H1 (cell line): ENCODE results near the gene KLHL29. TPM values are rescaled to one million over a fixed set of nuclear protein-coding genes. Genes with fewer than 3 reads are reported as not detected.
A peak's percentile ranks its signal among the peaks of the same experiment; 100 is the strongest.

Source experiments
- CTCF ChIA-PET: fragments of 300-600 bp; sonication (Branson Sonifier 250); formaldehyde crosslinking; loops from one replicate; lab custom pipeline; 2021; ENCODE audit not compliant: partially characterized antibody; lab: Charles Lee
- POLR2A ChIA-PET: fragments of 300-600 bp; sonication (Branson Sonifier 250); formaldehyde crosslinking; loops from one replicate; lab custom pipeline; 2021; ENCODE audit warnings: inconsistent platforms; ENCODE audit not compliant: partially characterized antibody; lab: Charles Lee
- DNase-seq, 2 experiments: peaks; one replicate each; pipeline versions ENCODE4 v3.0.0 to v3.0.0-alpha.2; 2010 to 2022; ENCODE audit warnings: low spot score in 2 of 2, low read depth in 1 of 2, mixed read lengths in 1 of 2
- FAIRE-seq: peaks from 2 replicates; lab custom pipeline; 2011; peaks lifted over from hg19 to GRCh38; lab: Jason Lieb, UNC
- H2AFZ ChIP-seq: 2 replicates; pipeline ENCODE4 v1.8.1; 2012; ENCODE audit warnings: low read length, inconsistent platforms
- H2AK5ac ChIP-seq: 2 replicates; pipeline ENCODE4 v1.6.1; 2013; ENCODE audit warnings: low read depth, low read length
- H2BK120ac ChIP-seq: replicated peaks from 2 replicates; pipeline ENCODE3; 2013; ENCODE audit warnings: low read depth, low read length, inconsistent platforms
- H2BK12ac ChIP-seq: 2 replicates; pipeline ENCODE4 v1.6.1; 2013; ENCODE audit warnings: low read depth, low read length
- H2BK15ac ChIP-seq: 2 replicates; pipeline ENCODE4 v1.6.1; 2013; ENCODE audit warnings: low read length
- H2BK20ac ChIP-seq: 2 replicates; pipeline ENCODE4 v1.6.1; 2013; ENCODE audit warnings: low read length
- H2BK5ac ChIP-seq: 2 replicates; pipeline ENCODE4 v1.6.1; 2013; ENCODE audit warnings: low read depth, low read length
- H3K14ac ChIP-seq: 2 replicates; pipeline ENCODE4 v1.6.1; 2013; ENCODE audit warnings: inconsistent platforms; ENCODE audit not compliant: insufficient read length
- H3K18ac ChIP-seq: 2 replicates; pipeline ENCODE4 v1.6.1; 2013; ENCODE audit warnings: low read length; ENCODE audit errors: extremely low read depth
- H3K23ac ChIP-seq: 2 replicates; pipeline ENCODE4 v1.6.1; 2013; ENCODE audit warnings: inconsistent platforms; ENCODE audit not compliant: insufficient read length
- H3K23me2 ChIP-seq: 2 replicates; pipeline ENCODE4 v1.6.1; 2013; ENCODE audit warnings: low read depth, low read length
- H3K27ac ChIP-seq: 2 replicates; pipeline ENCODE4 v1.6.1; 2011; ENCODE audit warnings: low read depth, low read length, inconsistent platforms
- H3K27me3 ChIP-seq, 4 experiments: replicated peaks in 1 of 4; 1 replicate in 1 of 4; 2 replicates in 3 of 4; pipeline versions ENCODE4 v1.6.1 to v1.8.1; 2011 to 2013; ENCODE audit warnings: low read length in 3 of 4, mild to moderate bottlenecking in 3 of 4, inconsistent platforms in 2 of 4, mixed read lengths in 2 of 4, moderate library complexity in 1 of 4; ENCODE audit not compliant: control insufficient read depth in 3 of 4, insufficient read depth in 3 of 4; ENCODE audit errors: extremely low read depth in 1 of 4
- H3K36me3 ChIP-seq, 4 experiments: 2 replicates each; pipeline versions ENCODE4 v1.6.1 to v1.8.1; 2011 to 2013; ENCODE audit warnings: mild to moderate bottlenecking in 4 of 4, low read length in 3 of 4, moderate library complexity in 2 of 4, control low read depth in 1 of 4, inconsistent platforms in 1 of 4; ENCODE audit not compliant: insufficient read depth in 4 of 4, control insufficient read depth in 2 of 4
- H3K4ac ChIP-seq: replicated peaks from 2 replicates; pipeline ENCODE3; 2013; ENCODE audit warnings: low read length, low read depth, mixed read lengths, inconsistent platforms; ENCODE audit not compliant: insufficient read length
- H3K4me1 ChIP-seq, 4 experiments: replicated peaks in 1 of 4; 1 replicate in 1 of 4; 2 replicates in 3 of 4; pipeline versions ENCODE4 v1.6.1 to v1.8.1; 2011 to 2013; ENCODE audit warnings: low read length in 3 of 4, inconsistent platforms in 2 of 4, mixed read lengths in 1 of 4; ENCODE audit not compliant: insufficient read depth in 4 of 4, control insufficient read depth in 3 of 4
- H3K4me2 ChIP-seq, 2 experiments: 2 replicates each; pipeline versions ENCODE4 v1.6.1 to v1.8.1; 2011 to 2013; ENCODE audit warnings: low read depth in 2 of 2, low read length in 2 of 2, control low read depth in 1 of 2, inconsistent platforms in 1 of 2, mild to moderate bottlenecking in 1 of 2; ENCODE audit not compliant: insufficient read depth in 1 of 2
- H3K4me3 ChIP-seq, 4 experiments: fragments of 200-600, 300-600 bp in 1 of 4; sonication (generic), shearing (Covaris generic), sonication (Bioruptor Twin) in 1 of 4; 2 replicates each; pipeline versions ENCODE4 v1.5.1 to v1.8.1; 2011 to 2016; ENCODE audit warnings: low read length in 4 of 4, low read depth in 3 of 4, control low read depth in 2 of 4, inconsistent platforms in 2 of 4, mild to moderate bottlenecking in 2 of 4, mixed read lengths in 1 of 4, moderate library complexity in 1 of 4; ENCODE audit not compliant: insufficient read depth in 2 of 4; ENCODE audit errors: extremely low read depth in 1 of 4
- H3K56ac ChIP-seq: replicated peaks from 2 replicates; pipeline ENCODE3; 2013; ENCODE audit warnings: low read depth, mild to moderate bottlenecking, mixed read lengths, low read length, inconsistent platforms; ENCODE audit not compliant: insufficient read length
- H3K79me1 ChIP-seq: 2 replicates; pipeline ENCODE4 v1.6.1; 2013; ENCODE audit warnings: low read depth, low read length, control low read depth
- H3K79me2 ChIP-seq, 2 experiments: 2 replicates each; pipeline versions ENCODE4 v1.6.1 to v1.8.1; 2012 to 2013; ENCODE audit warnings: low read length in 2 of 2, mild to moderate bottlenecking in 2 of 2, inconsistent platforms in 1 of 2; ENCODE audit not compliant: insufficient read depth in 2 of 2, control insufficient read depth in 1 of 2
- H3K9ac ChIP-seq, 4 experiments: replicated peaks in 1 of 4; 1 replicate in 1 of 4; 2 replicates in 3 of 4; pipeline versions ENCODE4 v1.6.1 to v1.8.1; 2011 to 2013; ENCODE audit warnings: low read depth in 3 of 4, low read length in 3 of 4, control low read depth in 2 of 4, mild to moderate bottlenecking in 2 of 4, moderate library complexity in 2 of 4, inconsistent platforms in 1 of 4; ENCODE audit errors: extremely low read depth in 1 of 4
- H3K9me3 ChIP-seq, 2 experiments: 2 replicates each; pipeline versions ENCODE4 v1.6.1 to v1.8.1; 2012 to 2013; ENCODE audit warnings: mild to moderate bottlenecking in 2 of 2, moderate library complexity in 2 of 2, control low read depth in 1 of 2, inconsistent platforms in 1 of 2, low read depth in 1 of 2, low read length in 1 of 2, mixed read lengths in 1 of 2; ENCODE audit not compliant: insufficient read depth in 2 of 2
- H4K20me1 ChIP-seq, 2 experiments: replicated peaks in 1 of 2; 2 replicates each; pipeline versions ENCODE3 to v1.8.1; 2011 to 2013; ENCODE audit warnings: inconsistent platforms in 2 of 2, low read length in 2 of 2, mild to moderate bottlenecking in 1 of 2; ENCODE audit not compliant: insufficient read depth in 2 of 2, control insufficient read depth in 1 of 2
- H4K5ac ChIP-seq: 2 replicates; pipeline ENCODE4 v1.6.1; 2013; ENCODE audit warnings: low read length, low read depth, mixed read lengths, inconsistent platforms; ENCODE audit not compliant: insufficient read length
- H4K8ac ChIP-seq: 2 replicates; pipeline ENCODE4 v1.8.0; 2013; ENCODE audit warnings: mild to moderate bottlenecking, moderate library complexity, low read length, inconsistent platforms; ENCODE audit not compliant: insufficient read depth; ENCODE audit errors: extremely low read depth
- H4K91ac ChIP-seq: replicated peaks from 2 replicates; pipeline ENCODE3; 2013; ENCODE audit warnings: low read length, mixed read lengths, inconsistent platforms; ENCODE audit not compliant: insufficient read length
- BACH1 ChIP-seq: IDR thresholded peaks from 2 replicates; pipeline ENCODE4 v1.6.1; 2012; ENCODE audit warnings: low read length, improper control_type of control experiment
- CEBPB ChIP-seq: IDR thresholded peaks from 2 replicates; pipeline ENCODE4 v1.6.1; 2012; ENCODE audit warnings: low read depth, low read length
- CTCF ChIP-seq, 3 experiments: IDR thresholded peaks; 1 replicate in 2 of 3; 2 replicates in 1 of 3; pipeline versions ENCODE4 v1.5.1 to v1.6.1; 2011; ENCODE audit warnings: low read length in 3 of 3, mild to moderate bottlenecking in 3 of 3, inconsistent platforms in 2 of 3, low read depth in 1 of 3, moderate library complexity in 1 of 3; ENCODE audit not compliant: insufficient read depth in 1 of 3; ENCODE audit errors: control extremely low read depth in 1 of 3
- E2F6 ChIP-seq: IDR thresholded peaks from 2 replicates; pipeline ENCODE4 v1.6.1; 2012; ENCODE audit warnings: inconsistent platforms
- MAFK ChIP-seq: IDR thresholded peaks from 2 replicates; pipeline ENCODE4 v1.6.1; 2012; ENCODE audit warnings: low read depth, mild to moderate bottlenecking, improper control_type of control experiment, low read length
- RAD21 ChIP-seq, 2 experiments: IDR thresholded peaks in 1 of 2; conservative IDR thresholded peaks in 1 of 2; 2 replicates each; pipeline ENCODE4 v1.6.1; 2011; ENCODE audit warnings: low read depth in 2 of 2, low read length in 2 of 2, improper control_type of control experiment in 1 of 2, inconsistent platforms in 1 of 2, mild to moderate bottlenecking in 1 of 2, moderate library complexity in 1 of 2
- TAF7 ChIP-seq: optimal IDR thresholded peaks from 2 replicates; pipeline ENCODE3; 2011; ENCODE audit warnings: low read depth, mild to moderate bottlenecking, inconsistent platforms, low read length, moderate library complexity, borderline replicate concordance
- USF2 ChIP-seq: IDR thresholded peaks from 2 replicates; pipeline ENCODE4 v1.6.1; 2011; ENCODE audit warnings: low read length, improper control_type of control experiment
- WGBS, 2 experiments: shearing (Covaris generic) in 1 of 2; methylation state at CpG; one replicate each; pipeline versions ENCODE4 v1.1.6 to v1.1.7; 2013 to 2015; ENCODE audit warnings: low lambda C conversion rate in 2 of 2, mixed read lengths in 2 of 2, inconsistent platforms in 1 of 2, low coverage in 1 of 2, missing lambda C conversion rate in 1 of 2; ENCODE audit not compliant: insufficient replicate concordance in 2 of 2, insufficient coverage in 1 of 2, insufficient read length in 1 of 2; ENCODE audit errors: extremely low coverage in 1 of 2, missing lambda C conversion rate in 1 of 2; 5-methylcytosine and 5-hydroxymethylcytosine counted together
- polyA plus RNA-seq, 7 experiments: library from polyadenylated mRNA; depleted of rRNA in 3 of 7; stranded (reverse) in 5 of 7; unstranded in 2 of 7; fragments of >200 nt in 5 of 7; fragments of 200-250 nt in 2 of 7; gene quantifications; 1 replicate in 5 of 7; 2 replicates in 1 of 7; 4 replicates in 1 of 7; pipeline versions ENCODE4 v1.2.1 to v1.2.3, GENCODE V29; 2011 to 2013; ENCODE audit warnings: missing spikeins in 2 of 7, mixed read lengths in 2 of 7
- total RNA-seq: library from RNA; stranded (reverse); fragmentation: NEBNext Ultra II Directional; extraction: Animal tissue kit (Norgen Biotek cat#: 25700); gene quantifications from 2 replicates; pipeline ENCODE4 v1.2.1, GENCODE V29; 2021

Gene KLHL29
- total and polyA plus RNA-seq, 2 of the 8 experiments (the other 6 are each of a cell fraction or from before 2014, with no cell fraction given), result 1.1 to 4.7 TPM

- FAIRE-seq (no peak), DNase-seq (no peak)
- H3K56ac ChIP-seq, result no peak overlapping the region
- H3K14ac ChIP-seq, result no peak overlapping the region
- no peak overlapping the region for H3K27ac ChIP-seq
- H4K91ac ChIP-seq, result no peak overlapping the region
- no peaks in the 10 kb centered on the region for H3K23me2 ChIP-seq
- no peak overlapping the region for H3K4me3 ChIP-seq
- no peaks in the 10 kb centered on the region for H3K36me3 ChIP-seq
- H3K9ac ChIP-seq, result no peak overlapping the region
- H4K5ac ChIP-seq, result no peak overlapping the region
- H2AFZ ChIP-seq, result no peak overlapping the region
- 66% methylated on average over 12 of the region's 13 CpGs; no CpG with 5 or more reads in 1 of the 2 experiments for WGBS, 2 experiments
- no peak overlapping the region for H2BK20ac ChIP-seq
- no peak overlapping the region for H3K18ac ChIP-seq
- no peaks in the 10 kb centered on the region; a peak in 1 of 7 replicates for H3K4me1 ChIP-seq
- no peak overlapping the region for H3K4ac ChIP-seq
- H3K4me2 ChIP-seq, result no peak overlapping the region
- no peak overlapping the region for H2BK5ac ChIP-seq
- H4K20me1 ChIP-seq, result no peaks in the 10 kb centered on the region
- no peak overlapping the region for H2AK5ac ChIP-seq
- no peak overlapping the region for H2BK120ac ChIP-seq
- H3K23ac ChIP-seq, result no peak overlapping the region
- H3K27me3 ChIP-seq, result peaks cover 0 to 14% (median 11%) of the 10 kb centered on the region in 4 experiments; a peak in 5 of 7 replicates
- no peak overlapping the region for H2BK12ac ChIP-seq
- no peaks in the 10 kb centered on the region for H3K79me2 ChIP-seq
- H4K8ac ChIP-seq, result no peak overlapping the region
- no peak overlapping the region for H2BK15ac ChIP-seq
- no peaks in the 10 kb centered on the region for H3K79me1 ChIP-seq
- no peaks in the 10 kb centered on the region for H3K9me3 ChIP-seq
- CTCF ChIA-PET, result interaction anchor here (1.9 kb wide), 1 partner anchor 9 kb away, joined by 9 read pairs; no protein-coding TSS in a partner anchor
- POLR2A ChIA-PET, result no interaction called here
- no peak for TF ChIP-seq BACH1
- TF ChIP-seq USF2, result peak; percentile 58
- TF ChIP-seq MAFK, result no peak
- no peak for TF ChIP-seq TAF7
- TF ChIP-seq CEBPB, result peak; percentile 39; the same call in 1 of the 2 replicates
- TF ChIP-seq RAD21 (IDR thresholded peaks at IDR 0.05 in 1 of 2, conservative IDR thresholded peaks at IDR 0.05 in 1 of 2; ENCODE audit: low read depth in 2 of 2, low read length in 2 of 2), result 0 out of 4 replicates have a peak, but pooled peaks of 1 of the 2 experiments have one; percentile 5
- peak; percentile 92 for TF ChIP-seq E2F6
- peak in 2 of 3 experiments; percentile 7 to 10; a peak in 2 of 4 replicates for TF ChIP-seq CTCF (IDR thresholded peaks at IDR 0.05; ENCODE audit: control extremely low read depth in 1 of 3, insufficient read depth in 1 of 3, low read depth in 1 of 3, low read length in 3 of 3)
Observed at GRCh38 chr2:23360571-23361125, 24.3 kb upstream of the KLHL29 start.
